ENCODE measurements around the gene KAZALD1.

The KAZALD1 gene

GRCh38 chr10:101064415-101065030, 2.7 kb downstream of the KAZALD1 start:
- no peaks in the 10 kb centered on the region for H3K27me3 ChIP-seq (ENCODE audit: control insufficient read depth, insufficient read depth, low read length)
- peaks cover 50% of the 10 kb centered on the region for H3K4me1 ChIP-seq (ENCODE audit: control insufficient read depth, insufficient read depth, low read length)
- H3K9ac ChIP-seq (ENCODE audit: low read depth, low read length): no peak overlapping the region
- H3K4me2 ChIP-seq (ENCODE audit: low read length): no peak overlapping the region
- H3K9me3 ChIP-seq (replicated peaks; ENCODE audit: low read length): no peaks in the 10 kb centered on the region
- no peaks in the 10 kb centered on the region for H3K36me3 ChIP-seq (ENCODE audit: insufficient read depth, low read length)
- H3K4me3 ChIP-seq (ENCODE audit: low read length): no peak overlapping the region

GRCh38 chr10:101065481-101066145, 3.8 kb downstream of the KAZALD1 start:
- Histone ChIP-seq H3K4me2 (ENCODE audit: low read length) (peak overlapping the region; percentile 96), H3K9me3 (replicated peaks; ENCODE audit: low read length) (no peaks in the 10 kb centered on the region), H3K36me3 (ENCODE audit: insufficient read depth, low read length) (no peaks in the 10 kb centered on the region), H3K27me3 (ENCODE audit: control insufficient read depth, insufficient read depth, low read length) (no peaks in the 10 kb centered on the region), H3K4me3 (ENCODE audit: low read length) (peak overlapping the region; percentile 76), H3K4me1 (ENCODE audit: control insufficient read depth, insufficient read depth, low read length) (peaks cover 48% of the 10 kb centered on the region), H3K9ac (ENCODE audit: low read depth, low read length) (peak overlapping the region; percentile 63)

GRCh38 chr10:101066146-101066895, 4.5 kb downstream of the KAZALD1 start:
- H3K36me3 ChIP-seq (ENCODE audit: insufficient read depth, low read length): no peaks in the 10 kb centered on the region
- no peaks in the 10 kb centered on the region for H3K27me3 ChIP-seq (ENCODE audit: control insufficient read depth, insufficient read depth, low read length)

GRCh38 chr10:101066896-101067355, 5.1 kb downstream of the KAZALD1 start:
- H3K4me2 ChIP-seq (ENCODE audit: low read length): peak overlapping the region; percentile 96
- H3K9ac ChIP-seq (ENCODE audit: low read depth, low read length): peak overlapping the region; percentile 70
- peaks cover 47% of the 10 kb centered on the region for H3K4me1 ChIP-seq (ENCODE audit: control insufficient read depth, insufficient read depth, low read length)
- H3K27me3 ChIP-seq (ENCODE audit: control insufficient read depth, insufficient read depth, low read length): peaks cover 5% of the 10 kb centered on the region
- peak overlapping the region; percentile 76 for H3K4me3 ChIP-seq (ENCODE audit: low read length)
- no peaks in the 10 kb centered on the region for H3K36me3 ChIP-seq (ENCODE audit: insufficient read depth, low read length)
- H3K9me3 ChIP-seq (replicated peaks; ENCODE audit: low read length): no peaks in the 10 kb centered on the region

More at GRCh38 chr10:101066146-101066895, 4.5 kb downstream of the KAZALD1 start:
- Histone ChIP-seq H3K4me3 (ENCODE audit: low read length) (peak overlapping the region; percentile 76), H3K9ac (ENCODE audit: low read depth, low read length) (peak overlapping the region; percentile 63), H3K9me3 (replicated peaks; ENCODE audit: low read length) (no peaks in the 10 kb centered on the region), H3K4me1 (ENCODE audit: control insufficient read depth, insufficient read depth, low read length) (peaks cover 47% of the 10 kb centered on the region), H3K4me2 (ENCODE audit: low read length) (peak overlapping the region; percentile 96)

- H3K9me3 ChIP-seq (replicated peaks; ENCODE audit: low read length): no peaks in the 10 kb centered on the region
- H3K4me1 ChIP-seq (ENCODE audit: control insufficient read depth, insufficient read depth, low read length): peaks cover 41% of the 10 kb centered on the region
These were observed 5.7 kb downstream of the KAZALD1 start for GRCh38 chr10:101067356-101068083.

GRCh38 chr10:101069441-101069840, 7.7 kb downstream of the KAZALD1 start:
- no peak overlapping the region for H3K4me3 ChIP-seq (ENCODE audit: low read length)
- H3K27me3 ChIP-seq (ENCODE audit: control insufficient read depth, insufficient read depth, low read length): peaks cover 30% of the 10 kb centered on the region
- no peaks in the 10 kb centered on the region for H3K36me3 ChIP-seq (ENCODE audit: insufficient read depth, low read length)
- no peak overlapping the region for H3K9ac ChIP-seq (ENCODE audit: low read depth, low read length)
- no peaks in the 10 kb centered on the region for H3K9me3 ChIP-seq (replicated peaks; ENCODE audit: low read length)
- peaks cover 27% of the 10 kb centered on the region for H3K4me1 ChIP-seq (ENCODE audit: control insufficient read depth, insufficient read depth, low read length)
- no peak overlapping the region for H3K4me2 ChIP-seq (ENCODE audit: low read length)

More at GRCh38 chr10:101067356-101068083, 5.7 kb downstream of the KAZALD1 start:
- Histone ChIP-seq H3K4me2 (ENCODE audit: low read length) (peak overlapping the region; percentile 96), H3K27me3 (ENCODE audit: control insufficient read depth, insufficient read depth, low read length) (peaks cover 11% of the 10 kb centered on the region), H3K4me3 (ENCODE audit: low read length) (peak overlapping the region; percentile 76), H3K36me3 (ENCODE audit: insufficient read depth, low read length) (no peaks in the 10 kb centered on the region), H3K9ac (ENCODE audit: low read depth, low read length) (peak overlapping the region; percentile 70)

- no peaks in the 10 kb centered on the region for H3K36me3 ChIP-seq (ENCODE audit: insufficient read depth, low read length)
- H3K4me3 ChIP-seq (ENCODE audit: low read length): no peak overlapping the region
- no peaks in the 10 kb centered on the region for H3K9me3 ChIP-seq (replicated peaks; ENCODE audit: low read length)
- peaks cover 36% of the 10 kb centered on the region for H3K27me3 ChIP-seq (ENCODE audit: control insufficient read depth, insufficient read depth, low read length)
- H3K4me2 ChIP-seq (ENCODE audit: low read length): no peak overlapping the region
- no peak overlapping the region for H3K9ac ChIP-seq (ENCODE audit: low read depth, low read length)
- H3K4me1 ChIP-seq (ENCODE audit: control insufficient read depth, insufficient read depth, low read length): peaks cover 27% of the 10 kb centered on the region
These were observed 8.3 kb downstream of the KAZALD1 start for GRCh38 chr10:101070098-101070497.

GRCh38 chr10:101071267-101071884, 9.6 kb downstream of the KAZALD1 start:
- no peaks in the 10 kb centered on the region for H3K36me3 ChIP-seq (ENCODE audit: insufficient read depth, low read length)
- peaks cover 49% of the 10 kb centered on the region for H3K27me3 ChIP-seq (ENCODE audit: control insufficient read depth, insufficient read depth, low read length)
- peaks cover 15% of the 10 kb centered on the region for H3K4me1 ChIP-seq (ENCODE audit: control insufficient read depth, insufficient read depth, low read length)
- no peak overlapping the region for H3K4me3 ChIP-seq (ENCODE audit: low read length)
- no peaks in the 10 kb centered on the region for H3K9me3 ChIP-seq (replicated peaks; ENCODE audit: low read length)
- H3K4me2 ChIP-seq (ENCODE audit: low read length): no peak overlapping the region
- H3K9ac ChIP-seq (ENCODE audit: low read depth, low read length): no peak overlapping the region

- Histone ChIP-seq H3K27me3 (ENCODE audit: control insufficient read depth, insufficient read depth, low read length) (peaks cover 55% of the 10 kb centered on the region), H3K4me1 (ENCODE audit: control insufficient read depth, insufficient read depth, low read length) (peaks cover 10% of the 10 kb centered on the region), H3K4me3 (ENCODE audit: low read length) (no peak overlapping the region), H3K9ac (ENCODE audit: low read depth, low read length) (no peak overlapping the region), H3K4me2 (ENCODE audit: low read length) (no peak overlapping the region), H3K9me3 (replicated peaks; ENCODE audit: low read length) (no peaks in the 10 kb centered on the region), H3K36me3 (ENCODE audit: insufficient read depth, low read length) (no peaks in the 10 kb centered on the region)
These were observed 10.2 kb downstream of the KAZALD1 start for GRCh38 chr10:101071885-101072433.

- Histone ChIP-seq H3K27me3 (ENCODE audit: control insufficient read depth, insufficient read depth, low read length) (peaks cover 58% of the 10 kb centered on the region), H3K4me1 (ENCODE audit: control insufficient read depth, insufficient read depth, low read length) (peaks cover 10% of the 10 kb centered on the region), H3K4me3 (ENCODE audit: low read length) (no peak overlapping the region), H3K4me2 (ENCODE audit: low read length) (no peak overlapping the region), H3K9ac (ENCODE audit: low read depth, low read length) (no peak overlapping the region), H3K36me3 (ENCODE audit: insufficient read depth, low read length) (no peaks in the 10 kb centered on the region), H3K9me3 (replicated peaks; ENCODE audit: low read length) (no peaks in the 10 kb centered on the region)
These were observed 11.1 kb downstream of the KAZALD1 start for GRCh38 chr10:101072923-101073322.
